Brain microvascular endothelial cell (primary cell): ENCODE measurements around the gene RPL38.

Experiments
- DNase-seq: peaks from one replicate; pipeline ENCODE4 v3.0.0-alpha.2; 2020
- H3K27ac ChIP-seq: fragments of 250-450 bp; sonication (Bioruptor Pico); 2 replicates; pipeline ENCODE4 v1.5.1; 2020; ENCODE audit warnings: mild to moderate bottlenecking, moderate library complexity
- H3K27me3 ChIP-seq: fragments of 250-450 bp; sonication (Bioruptor Pico); replicated peaks from 2 replicates; pipeline ENCODE4 v1.5.1; 2020; ENCODE audit warnings: mild to moderate bottlenecking
- H3K36me3 ChIP-seq: fragments of 250-450 bp; sonication (Bioruptor Pico); replicated peaks from 2 replicates; pipeline ENCODE4 v1.5.1; 2020; ENCODE audit warnings: mild to moderate bottlenecking
- H3K4me3 ChIP-seq: 2 replicates; pipeline ENCODE4 v1.5.1; 2011; ENCODE audit warnings: low read depth, mild to moderate bottlenecking, control low read depth, low read length, moderate library complexity
- CTCF ChIP-seq: IDR thresholded peaks from 2 replicates; pipeline ENCODE4 v1.5.1; 2011; ENCODE audit warnings: low read depth, mild to moderate bottlenecking, moderate library complexity, low read length, control low read depth, inconsistent platforms; ENCODE audit errors: missing control alignments
- in situ Hi-C: cut with HindIII; loops from 2 replicates; pipeline ENCODE4 v1.10.0; 2017; ENCODE audit warnings: low sequenced_read_pairs, low pct_ligation_motif_present

The RPL38 gene

GRCh38 chr17:74179576-74179975 is 23.9 kb upstream of the RPL38 start:
- Histone ChIP-seq H3K27ac (no peak overlapping the region), H3K4me3 (no peak overlapping the region), H3K36me3 (no peaks in the 10 kb centered on the region), H3K27me3 (no peaks in the 10 kb centered on the region)
- no peak for TF ChIP-seq CTCF
- in situ Hi-C loops, result no loop called here
- DNase-seq, result no peak

DNA sequence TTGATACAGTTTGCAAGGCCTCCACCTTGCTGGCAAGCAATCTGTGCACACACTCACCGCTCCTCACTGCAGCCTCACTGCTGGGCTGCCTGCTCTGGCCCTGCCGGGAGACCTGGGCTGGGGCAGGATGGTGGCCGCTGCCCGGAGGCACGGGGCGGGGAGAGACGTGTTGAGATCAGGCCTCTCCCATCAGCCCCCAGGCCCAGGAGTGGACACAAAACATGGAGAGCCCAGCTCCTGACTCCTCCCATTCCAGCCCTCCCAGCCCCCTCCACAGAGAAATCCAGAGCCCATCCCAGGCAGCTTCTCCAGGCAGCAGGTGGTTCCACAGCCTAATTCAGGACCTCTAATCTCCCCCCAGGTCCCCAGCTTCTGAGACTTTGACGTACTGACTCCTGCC is 23.1 kb upstream of the RPL38 start:
- Histone ChIP-seq H3K27me3 (no peaks in the 10 kb centered on the region), H3K4me3 (no peak overlapping the region), H3K36me3 (no peaks in the 10 kb centered on the region), H3K27ac (no peak overlapping the region)
- DNase-seq, result no peak
- in situ Hi-C loops, result no loop called here
- no peak for TF ChIP-seq CTCF

- Histone ChIP-seq H3K4me3 (no peak overlapping the region), H3K27ac (no peak overlapping the region), H3K27me3 (no peaks in the 10 kb centered on the region), H3K36me3 (no peaks in the 10 kb centered on the region)
- in situ Hi-C loops, result no loop called here
- no peak for DNase-seq
- no peak for TF ChIP-seq CTCF
These were observed 22.1 kb upstream of the RPL38 start for GRCh38 chr17:74181341-74181740.

- in situ Hi-C loops, result no loop called here
- no peak for TF ChIP-seq CTCF
- Histone ChIP-seq H3K27me3 (no peaks in the 10 kb centered on the region), H3K36me3 (no peaks in the 10 kb centered on the region), H3K4me3 (no peak overlapping the region), H3K27ac (no peak overlapping the region)
- no peak for DNase-seq
These were observed 21.3 kb upstream of the RPL38 start for GRCh38 chr17:74182041-74182723.

- Histone ChIP-seq H3K27ac (no peak overlapping the region), H3K4me3 (no peak overlapping the region), H3K27me3 (no peaks in the 10 kb centered on the region), H3K36me3 (no peaks in the 10 kb centered on the region)
- in situ Hi-C loops, result no loop called here
- no peak for DNase-seq
- TF ChIP-seq CTCF, result no peak
These were observed 20.1 kb upstream of the RPL38 start for GRCh38 chr17:74183411-74183810.

DNA sequence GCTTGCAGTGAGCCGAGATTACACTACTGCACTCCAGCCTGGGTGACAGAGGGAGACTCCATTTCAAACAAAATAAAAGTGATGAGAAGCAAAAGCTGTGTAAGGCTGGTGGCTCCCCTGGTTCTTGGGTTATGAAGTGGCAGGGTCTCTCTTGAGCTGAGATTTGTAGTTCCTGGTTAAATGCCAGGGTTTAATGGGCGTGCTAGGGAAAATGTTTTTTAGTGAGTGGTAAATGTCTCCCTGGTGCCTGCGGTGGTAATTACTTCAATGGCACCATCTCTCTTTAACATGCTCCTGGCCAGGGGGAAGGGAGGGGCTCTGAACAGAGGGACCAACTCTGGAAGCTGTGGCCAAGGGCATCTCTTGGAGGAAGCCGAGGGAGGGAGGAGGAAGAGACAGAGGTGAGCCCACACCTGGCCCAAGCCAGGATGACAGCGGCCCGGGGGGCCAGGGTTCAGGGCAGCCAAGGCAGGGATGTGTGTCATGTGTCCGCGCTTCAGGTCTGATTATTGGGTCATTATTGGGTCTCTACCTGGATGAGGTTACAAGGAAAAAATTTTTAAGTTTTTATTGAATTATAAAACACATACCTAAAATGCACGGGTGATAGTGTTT is 17.8 kb upstream of the RPL38 start:
- TF ChIP-seq CTCF, result no peak
- H3K36me3 ChIP-seq, result no peaks in the 10 kb centered on the region
- in situ Hi-C loops, result no loop called here
- DNase-seq, result no peak
- no peaks in the 10 kb centered on the region for H3K27me3 ChIP-seq
- H3K4me3 ChIP-seq, result no peak overlapping the region
- no peak overlapping the region for H3K27ac ChIP-seq
